Esophagus squamous epithelium (tissue), 4 donors: Measurements from ENCODE around the gene DISP3.

Experiments used
- POLR2A ChIP-seq, 4 donors: fragments of 450-650 bp; IDR thresholded peaks; one replicate each; pipeline ENCODE4 v1.6.1; 2017; ENCODE audit warnings: antibody characterized with exemption in 4 of 4, mild to moderate bottlenecking in 4 of 4, moderate library complexity in 3 of 4
- TF ChIP-seq, protein P1 (sequence below), 6 experiments: fragments of 450-650 bp in 4 of 6; fragments of 200-600 bp in 2 of 6; sonication (generic) in 2 of 6; IDR thresholded peaks; one replicate each; pipeline ENCODE4 v1.5.1; 2016 to 2019; ENCODE audit warnings: antibody characterized with exemption in 6 of 6, mild to moderate bottlenecking in 4 of 6, moderate library complexity in 4 of 6

DNA sequence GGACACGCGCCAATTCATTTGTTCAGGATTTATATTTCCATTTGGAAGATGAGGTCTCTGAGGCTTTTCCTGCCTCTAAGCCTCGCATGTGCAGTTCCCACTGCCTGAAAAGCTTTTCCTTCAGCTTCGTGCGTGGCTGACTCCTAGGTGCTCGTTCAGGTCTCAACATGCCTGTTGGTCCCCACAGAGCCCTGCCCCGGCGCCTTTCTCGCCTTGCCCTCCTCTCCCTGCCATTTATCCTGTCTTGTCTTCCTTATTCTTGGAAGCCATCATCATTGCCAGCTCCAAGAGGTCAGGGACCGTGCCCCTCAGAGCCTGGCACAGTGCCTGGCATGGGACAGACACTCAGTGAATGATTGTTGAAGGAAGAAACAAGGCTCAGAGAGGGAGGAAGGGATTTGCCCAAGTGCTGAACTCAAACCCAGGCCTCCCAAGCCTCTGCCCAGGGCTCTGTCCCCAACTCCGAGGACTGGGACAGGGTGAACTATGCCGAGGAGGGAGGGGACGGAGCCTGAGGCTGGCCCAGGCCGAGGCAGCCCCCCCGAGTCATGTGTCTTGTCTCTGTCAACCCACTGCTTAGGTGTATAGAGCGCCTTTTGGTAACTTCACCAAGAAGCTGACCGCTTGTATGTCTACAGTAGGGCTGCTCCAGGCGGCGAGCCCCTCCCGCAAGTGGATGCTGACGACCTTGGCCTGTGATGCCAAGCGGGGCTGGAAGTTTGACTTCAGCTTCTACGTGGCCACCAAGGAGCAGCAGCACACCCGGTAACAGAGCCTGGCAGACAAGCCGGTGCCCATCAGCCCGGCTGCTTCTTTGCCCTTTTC lies 47.3 kb downstream of the DISP3 start:
- no peak for TF ChIP-seq POLR2A (IDR thresholded peaks at IDR 0.05)
- TF ChIP-seq, protein P1, sequence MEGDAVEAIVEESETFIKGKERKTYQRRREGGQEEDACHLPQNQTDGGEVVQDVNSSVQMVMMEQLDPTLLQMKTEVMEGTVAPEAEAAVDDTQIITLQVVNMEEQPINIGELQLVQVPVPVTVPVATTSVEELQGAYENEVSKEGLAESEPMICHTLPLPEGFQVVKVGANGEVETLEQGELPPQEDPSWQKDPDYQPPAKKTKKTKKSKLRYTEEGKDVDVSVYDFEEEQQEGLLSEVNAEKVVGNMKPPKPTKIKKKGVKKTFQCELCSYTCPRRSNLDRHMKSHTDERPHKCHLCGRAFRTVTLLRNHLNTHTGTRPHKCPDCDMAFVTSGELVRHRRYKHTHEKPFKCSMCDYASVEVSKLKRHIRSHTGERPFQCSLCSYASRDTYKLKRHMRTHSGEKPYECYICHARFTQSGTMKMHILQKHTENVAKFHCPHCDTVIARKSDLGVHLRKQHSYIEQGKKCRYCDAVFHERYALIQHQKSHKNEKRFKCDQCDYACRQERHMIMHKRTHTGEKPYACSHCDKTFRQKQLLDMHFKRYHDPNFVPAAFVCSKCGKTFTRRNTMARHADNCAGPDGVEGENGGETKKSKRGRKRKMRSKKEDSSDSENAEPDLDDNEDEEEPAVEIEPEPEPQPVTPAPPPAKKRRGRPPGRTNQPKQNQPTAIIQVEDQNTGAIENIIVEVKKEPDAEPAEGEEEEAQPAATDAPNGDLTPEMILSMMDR (IDR thresholded peaks at IDR 0.05): no peak
